ENCODE data around the gene AGER. TPM values are rescaled to one million over a fixed set of nuclear protein-coding genes. Genes with fewer than 3 reads are reported as not detected.
"Not testable (repeated sequence)": the region's sequence is repeated elsewhere in the genome, so short reads cannot be mapped to it uniquely, and the experiment has no call there.

Gene AGER
- total RNA-seq, 2 donors from 2014 or later = 29.8 to 35.2 TPM

GRCh38 chr6:32194825-32195651, 11.0 kb upstream of the AGER start:
- peak overlapping the region; percentile 57 for H3K9ac ChIP-seq (ENCODE audit: extremely low read depth, low read length, poor library complexity, severe bottlenecking)
- Mint-ChIP-seq H3K27ac (peak overlapping the region; percentile 98), H3K4me3 (peak overlapping the region; percentile 87), H3K36me3 (ENCODE audit: low read depth) (no peaks in the 10 kb centered on the region), H3K9me3 (no peaks in the 10 kb centered on the region), H3K4me1 (peaks cover 25% of the 10 kb centered on the region), H3K27me3 (ENCODE audit: insufficient read depth) (peaks cover 3% of the 10 kb centered on the region)
- no peaks in the 10 kb centered on the region for H3K27me3 ChIP-seq (ENCODE audit: control insufficient read depth, insufficient read depth, low read length, poor library complexity, severe bottlenecking)
- H3K36me3 ChIP-seq (ENCODE audit: control insufficient read depth, insufficient read depth, low read length) = no peaks in the 10 kb centered on the region
- WGBS, 2 experiments (ENCODE audit: insufficient coverage in 1 of 2, insufficient read length in 1 of 2) = 17% methylated on average over 11 to 15 of the region's 15 CpGs
- TF ChIP-seq, protein P1, sequence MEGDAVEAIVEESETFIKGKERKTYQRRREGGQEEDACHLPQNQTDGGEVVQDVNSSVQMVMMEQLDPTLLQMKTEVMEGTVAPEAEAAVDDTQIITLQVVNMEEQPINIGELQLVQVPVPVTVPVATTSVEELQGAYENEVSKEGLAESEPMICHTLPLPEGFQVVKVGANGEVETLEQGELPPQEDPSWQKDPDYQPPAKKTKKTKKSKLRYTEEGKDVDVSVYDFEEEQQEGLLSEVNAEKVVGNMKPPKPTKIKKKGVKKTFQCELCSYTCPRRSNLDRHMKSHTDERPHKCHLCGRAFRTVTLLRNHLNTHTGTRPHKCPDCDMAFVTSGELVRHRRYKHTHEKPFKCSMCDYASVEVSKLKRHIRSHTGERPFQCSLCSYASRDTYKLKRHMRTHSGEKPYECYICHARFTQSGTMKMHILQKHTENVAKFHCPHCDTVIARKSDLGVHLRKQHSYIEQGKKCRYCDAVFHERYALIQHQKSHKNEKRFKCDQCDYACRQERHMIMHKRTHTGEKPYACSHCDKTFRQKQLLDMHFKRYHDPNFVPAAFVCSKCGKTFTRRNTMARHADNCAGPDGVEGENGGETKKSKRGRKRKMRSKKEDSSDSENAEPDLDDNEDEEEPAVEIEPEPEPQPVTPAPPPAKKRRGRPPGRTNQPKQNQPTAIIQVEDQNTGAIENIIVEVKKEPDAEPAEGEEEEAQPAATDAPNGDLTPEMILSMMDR (conservative IDR thresholded peaks at IDR 0.05) = peak; percentile 70
- DNase-seq = peak; percentile 71
- no peaks in the 10 kb centered on the region for H3K9me3 ChIP-seq (ENCODE audit: control insufficient read depth, low read length)
- peaks cover 8% of the 10 kb centered on the region for H3K4me1 ChIP-seq (ENCODE audit: control insufficient read depth, insufficient read depth, low read length)
- peak overlapping the region; percentile 92 for H3K27ac ChIP-seq (ENCODE audit: low read depth, low read length)
- peak overlapping the region; percentile 85 for H3K4me3 ChIP-seq (ENCODE audit: low read length)

- peaks cover 3% of the 10 kb centered on the region for H3K27me3 Mint-ChIP-seq (ENCODE audit: insufficient read depth)
- Histone ChIP-seq H3K36me3 (ENCODE audit: control insufficient read depth, insufficient read depth, low read length) (no peaks in the 10 kb centered on the region), H3K4me1 (ENCODE audit: control insufficient read depth, insufficient read depth, low read length) (peaks cover 8% of the 10 kb centered on the region), H3K4me3 (ENCODE audit: low read length) (peak overlapping the region; percentile 85), H3K27me3 (ENCODE audit: control insufficient read depth, insufficient read depth, low read length, poor library complexity, severe bottlenecking) (no peaks in the 10 kb centered on the region), H3K9ac (ENCODE audit: extremely low read depth, low read length, poor library complexity, severe bottlenecking) (no peak overlapping the region), H3K27ac (ENCODE audit: low read depth, low read length) (no peak overlapping the region), H3K9me3 (ENCODE audit: control insufficient read depth, low read length) (no peaks in the 10 kb centered on the region)
- no peak overlapping the region for H3K4me3 Mint-ChIP-seq
- no peak overlapping the region for H3K27ac Mint-ChIP-seq
- no peaks in the 10 kb centered on the region for H3K9me3 Mint-ChIP-seq
- DNase-seq = no peak
- TF ChIP-seq, protein P1 (conservative IDR thresholded peaks at IDR 0.05) = no peak
- H3K36me3 Mint-ChIP-seq (ENCODE audit: low read depth) = no peaks in the 10 kb centered on the region
- whole genome bisulfite sequencing, 2 experiments (ENCODE audit: insufficient coverage in 1 of 2, insufficient read length in 1 of 2) = 96 to 100% methylated on average over 4 of the region's 4 CpGs
- peaks cover 25% of the 10 kb centered on the region for H3K4me1 Mint-ChIP-seq
Observed at GRCh38 chr6:32194388-32194787, 10.3 kb upstream of the AGER start.

GRCh38 chr6:32193096-32193495, 9.0 kb upstream of the AGER start:
- WGBS, 2 experiments (ENCODE audit: insufficient coverage in 1 of 2, insufficient read length in 1 of 2) = 88% methylated on average over 9 to 12 of the region's 13 CpGs
- not testable (repeated sequence) for H3K36me3 ChIP-seq (ENCODE audit: control insufficient read depth, insufficient read depth, low read length); H3K9me3 ChIP-seq (ENCODE audit: control insufficient read depth, low read length); H3K27me3 Mint-ChIP-seq (ENCODE audit: insufficient read depth); H3K4me1 ChIP-seq (ENCODE audit: control insufficient read depth, insufficient read depth, low read length); H3K27me3 ChIP-seq (ENCODE audit: control insufficient read depth, insufficient read depth, low read length, poor library complexity, severe bottlenecking); H3K9ac ChIP-seq (ENCODE audit: extremely low read depth, low read length, poor library complexity, severe bottlenecking); DNase-seq; H3K36me3 Mint-ChIP-seq (ENCODE audit: low read depth); H3K4me3 ChIP-seq (ENCODE audit: low read length); H3K9me3 Mint-ChIP-seq; H3K27ac ChIP-seq (ENCODE audit: low read depth, low read length)
- H3K4me1 Mint-ChIP-seq = peaks cover 37% of the 10 kb centered on the region
- peak overlapping the region; percentile 64 for H3K27ac Mint-ChIP-seq
- H3K4me3 Mint-ChIP-seq = peak overlapping the region; percentile 32

Data from endodermal cell (in vitro differentiated cells).